GM19467 (cell line): ENCODE measurements around the gene MRRF.
"Not testable (repeated sequence)": the region's sequence is repeated elsewhere in the genome, so short reads cannot be mapped to it uniquely, and the experiment has no call there.

Experiments
- ATAC-seq: cut with Tn5 transposase; IDR thresholded peaks from one replicate; pipeline ENCODE4 v1.9.1; 2021; ENCODE audit warnings: mild to moderate bottlenecking, moderate library complexity; ENCODE audit not compliant: unreplicated experiment

The MRRF gene

DNA sequence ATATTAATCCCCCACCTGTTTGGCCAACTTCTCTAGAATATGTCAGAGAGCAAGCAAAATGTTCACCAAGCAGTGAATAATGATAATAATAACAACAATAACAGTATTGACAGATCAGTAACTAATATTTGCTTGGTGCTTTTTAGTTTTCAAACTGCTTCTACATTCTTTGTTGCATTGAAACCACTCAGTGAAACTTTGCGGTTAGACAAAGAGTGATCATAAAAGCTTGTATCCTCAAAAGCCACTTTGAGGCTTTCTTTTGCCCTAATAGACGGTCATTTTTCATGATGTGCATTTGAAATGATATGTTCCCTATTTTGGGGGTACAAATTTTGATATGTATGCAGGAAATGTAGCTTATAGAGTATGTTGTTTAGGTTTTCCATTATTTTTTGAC is 62.5 kb downstream of the MRRF start:
- no peak for ATAC-seq

DNA sequence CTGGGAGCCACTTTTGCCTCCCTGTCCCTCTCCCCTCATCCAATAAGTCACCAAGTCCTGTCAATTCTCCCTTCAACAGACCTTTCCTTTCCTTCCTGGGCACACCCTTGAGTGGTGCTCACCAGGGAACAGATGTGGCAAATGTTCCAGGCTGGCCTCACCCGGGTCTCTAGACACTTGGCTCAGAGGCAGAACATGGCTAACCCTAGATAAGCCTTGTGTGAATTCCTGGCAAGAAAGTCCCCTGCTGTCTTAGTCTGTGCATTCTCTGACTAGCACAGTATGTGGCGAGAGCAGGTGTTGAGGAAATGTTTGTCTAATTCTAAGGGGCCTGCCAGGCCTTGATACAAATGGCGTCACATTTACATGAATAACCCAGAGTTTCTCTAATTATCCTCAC is 64.9 kb downstream of the MRRF start:
- no peak for ATAC-seq

GRCh38 chr9:122330466-122330865 is 65.8 kb downstream of the MRRF start:
- ATAC-seq = not testable (repeated sequence)

DNA sequence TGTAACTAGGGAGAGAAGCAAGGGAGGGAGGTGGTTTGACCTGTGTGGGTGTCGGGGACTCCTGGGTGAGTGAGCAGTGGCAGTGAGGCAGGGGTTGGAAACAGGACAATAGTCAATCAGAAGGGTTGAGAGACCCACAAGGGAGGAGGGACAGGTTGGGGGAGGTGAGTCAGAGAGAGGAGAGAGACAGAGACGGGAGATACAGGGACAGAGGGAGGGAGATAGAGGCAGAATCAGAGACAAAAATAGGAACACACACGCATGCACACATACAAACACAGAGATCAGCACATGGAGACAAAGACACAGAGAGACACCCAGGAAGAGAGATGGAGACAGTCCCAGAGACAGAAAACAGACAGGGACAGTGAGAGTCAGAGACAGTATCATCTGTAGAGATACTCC is 66.8 kb downstream of the MRRF start:
- ATAC-seq = no peak

DNA sequence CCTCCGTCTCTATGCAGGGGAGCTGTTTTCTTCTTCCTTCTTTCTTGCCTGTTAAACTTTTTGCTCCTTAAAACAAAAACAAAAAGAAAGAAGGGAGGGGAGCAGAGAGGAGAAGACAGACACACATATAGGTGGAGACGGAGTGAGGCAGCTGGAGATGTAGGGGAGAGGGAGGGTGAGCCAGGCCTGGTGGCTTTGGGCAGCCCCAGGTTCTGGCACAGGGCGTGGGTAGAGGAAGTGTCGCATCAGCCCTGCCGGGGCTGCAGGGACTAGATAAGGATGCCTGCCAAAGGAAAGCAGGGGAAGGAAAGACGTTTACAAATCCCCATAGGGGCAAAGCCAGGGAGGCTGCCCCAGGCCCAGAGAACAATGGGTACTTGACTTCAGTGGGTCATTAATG is 67.4 kb downstream of the MRRF start:
- no peak for ATAC-seq

GRCh38 chr9:122332644-122333043 is 68.0 kb downstream of the MRRF start:
- ATAC-seq = no peak

DNA sequence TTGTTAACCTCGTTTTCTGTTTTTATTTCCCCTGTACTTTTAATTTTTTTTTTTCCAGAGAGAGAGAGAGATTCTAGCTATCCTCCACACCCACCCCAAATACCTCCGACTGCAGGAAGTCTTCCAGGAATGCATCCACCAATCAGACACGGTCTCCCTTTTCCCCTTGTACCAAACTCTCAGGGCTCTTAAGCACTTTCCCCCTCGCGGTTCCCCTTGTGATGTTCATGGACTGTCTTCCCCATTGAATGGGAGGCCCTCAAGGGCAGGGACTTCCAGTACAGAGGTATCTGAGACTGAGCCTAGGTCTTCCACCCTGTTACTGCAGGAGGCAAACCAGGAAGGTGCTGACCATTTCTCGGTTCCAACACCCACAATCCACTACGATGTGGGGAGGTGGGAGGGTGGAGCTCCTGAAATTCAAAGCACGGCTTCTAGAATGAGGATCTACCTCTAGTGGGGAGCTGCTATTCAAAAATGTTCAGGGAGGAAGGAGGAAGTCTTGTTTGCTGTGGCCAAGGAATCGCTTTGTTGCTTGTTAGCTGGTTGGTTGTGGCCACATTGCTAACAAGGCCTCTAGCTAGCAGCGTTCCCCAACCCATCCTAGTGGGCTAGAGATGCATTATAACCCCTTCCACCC is 68.6 kb downstream of the MRRF start:
- no peak for ATAC-seq

DNA sequence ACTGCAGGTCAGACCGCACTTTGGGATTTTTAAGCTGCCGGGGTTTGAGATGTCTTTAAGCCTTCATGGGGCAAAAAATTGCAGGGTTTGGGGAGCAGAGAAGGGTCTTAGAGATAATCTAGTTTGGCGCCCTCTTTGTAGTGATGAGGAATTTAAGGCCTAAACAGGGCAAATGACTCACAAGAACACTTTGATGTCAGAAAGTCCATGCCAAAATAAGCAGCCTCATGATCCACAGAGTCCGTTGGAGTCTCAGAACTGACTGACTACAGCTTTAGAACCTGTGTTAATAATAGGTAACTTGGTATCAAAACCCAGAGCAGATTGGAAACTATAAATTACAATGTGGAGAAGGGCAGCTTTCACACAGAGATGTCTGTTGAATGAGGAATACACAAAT is 70.2 kb downstream of the MRRF start:
- ATAC-seq = no peak

DNA sequence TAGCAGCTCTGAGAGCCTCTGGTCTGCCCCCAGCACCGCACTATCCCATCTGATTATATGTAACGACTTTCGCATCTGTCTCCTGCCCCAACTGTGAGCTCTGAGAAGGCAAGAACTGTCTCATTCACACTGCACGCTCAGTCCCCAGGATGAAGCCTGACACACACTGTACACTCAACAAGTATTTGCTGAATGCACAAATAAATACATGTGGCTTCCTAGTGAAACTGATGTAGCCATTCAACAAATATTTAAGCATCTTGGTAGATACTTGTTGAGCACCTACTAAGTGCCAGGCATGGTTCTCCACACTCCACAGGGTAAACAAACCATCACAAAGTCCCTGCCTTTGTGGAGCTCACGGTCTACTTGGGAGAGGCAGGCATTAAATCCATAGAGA is 71.5 kb downstream of the MRRF start:
- no peak for ATAC-seq

DNA sequence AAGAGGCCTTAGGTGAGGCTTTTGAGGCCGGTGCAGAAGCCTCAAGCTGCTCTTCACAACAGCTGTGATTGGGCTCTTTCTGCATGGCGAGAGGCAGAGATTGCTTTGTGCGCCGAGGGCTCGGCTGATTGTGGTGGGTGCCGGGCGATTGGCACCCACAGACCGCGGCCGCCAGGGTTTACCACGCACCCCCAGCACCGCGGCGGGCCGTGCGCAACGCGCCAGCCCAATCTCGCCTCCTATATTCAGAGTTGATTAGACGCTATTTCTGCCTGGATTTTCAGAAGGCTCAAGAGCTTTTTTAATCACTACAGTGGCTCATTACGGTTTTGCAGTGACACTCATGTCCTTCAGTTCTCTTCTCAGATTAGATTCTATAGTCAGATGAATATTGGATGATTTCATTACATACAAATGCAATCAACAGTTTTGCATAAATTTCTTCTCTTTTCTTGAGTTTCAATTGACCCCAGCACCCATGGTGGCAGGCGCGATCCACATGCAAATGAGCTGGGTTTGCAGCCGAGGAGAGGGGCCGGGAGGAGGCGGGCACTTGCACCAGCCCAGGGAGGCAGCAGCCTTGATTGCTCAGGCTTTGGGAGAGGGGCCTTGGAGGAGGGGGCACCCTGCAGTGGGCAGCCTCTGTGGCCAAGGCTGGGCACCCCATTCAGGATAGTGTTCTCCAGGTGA is 72.3 kb downstream of the MRRF start:
- no peak for ATAC-seq

GRCh38 chr9:122337556-122337929 is 72.9 kb downstream of the MRRF start:
- ATAC-seq = no peak

- ATAC-seq = no peak
Measured at GRCh38 chr9:122338536-122338935, 73.9 kb downstream of the MRRF start.

DNA sequence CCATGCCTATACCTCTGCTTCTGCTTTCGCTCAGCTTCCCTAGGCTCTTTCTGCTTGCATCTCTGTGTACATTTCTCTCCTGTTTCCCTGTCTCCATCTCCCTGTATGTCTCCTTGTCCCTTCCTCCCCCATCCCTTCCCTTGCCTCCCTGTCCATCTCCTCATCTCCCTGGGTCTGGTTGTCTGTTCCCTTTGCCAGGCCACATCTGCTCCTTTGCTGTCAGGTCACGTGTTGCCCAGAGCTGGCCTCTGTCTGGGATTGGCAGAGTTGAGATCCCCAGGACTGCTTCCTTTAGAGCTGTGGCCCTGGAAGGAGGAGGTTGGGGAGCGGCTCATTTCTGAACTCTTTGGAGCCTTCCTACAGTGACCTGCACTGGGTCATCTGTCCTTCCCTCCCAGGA is 74.3 kb downstream of the MRRF start:
- ATAC-seq = no peak

- no peak for ATAC-seq
Measured at GRCh38 chr9:122339579-122339978, 74.9 kb downstream of the MRRF start.

DNA sequence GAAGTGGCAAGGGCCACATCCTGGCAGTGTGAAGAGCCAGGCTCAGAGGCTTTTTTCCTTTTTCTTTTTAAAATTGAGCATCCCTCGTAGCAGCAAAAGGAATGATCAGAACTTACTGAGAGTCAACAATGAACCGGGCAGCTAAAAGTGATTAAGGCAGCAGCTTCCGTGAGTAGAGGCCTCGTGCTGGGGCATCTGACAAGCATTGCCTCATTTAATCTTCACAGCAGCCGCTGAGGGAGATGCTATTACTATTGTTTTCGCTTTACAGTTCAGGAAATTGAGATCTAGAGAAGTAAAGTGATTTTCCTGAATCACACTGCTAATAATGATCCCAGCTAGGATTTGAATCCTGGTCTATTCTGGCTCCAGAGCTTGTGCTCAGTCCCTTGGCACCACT is 75.5 kb downstream of the MRRF start:
- ATAC-seq = no peak

GRCh38 chr9:122342323-122343050 is 77.8 kb downstream of the MRRF start:
- ATAC-seq = no peak

GRCh38 chr9:122346478-122347347 is 82.0 kb downstream of the MRRF start:
- no peak for ATAC-seq

DNA sequence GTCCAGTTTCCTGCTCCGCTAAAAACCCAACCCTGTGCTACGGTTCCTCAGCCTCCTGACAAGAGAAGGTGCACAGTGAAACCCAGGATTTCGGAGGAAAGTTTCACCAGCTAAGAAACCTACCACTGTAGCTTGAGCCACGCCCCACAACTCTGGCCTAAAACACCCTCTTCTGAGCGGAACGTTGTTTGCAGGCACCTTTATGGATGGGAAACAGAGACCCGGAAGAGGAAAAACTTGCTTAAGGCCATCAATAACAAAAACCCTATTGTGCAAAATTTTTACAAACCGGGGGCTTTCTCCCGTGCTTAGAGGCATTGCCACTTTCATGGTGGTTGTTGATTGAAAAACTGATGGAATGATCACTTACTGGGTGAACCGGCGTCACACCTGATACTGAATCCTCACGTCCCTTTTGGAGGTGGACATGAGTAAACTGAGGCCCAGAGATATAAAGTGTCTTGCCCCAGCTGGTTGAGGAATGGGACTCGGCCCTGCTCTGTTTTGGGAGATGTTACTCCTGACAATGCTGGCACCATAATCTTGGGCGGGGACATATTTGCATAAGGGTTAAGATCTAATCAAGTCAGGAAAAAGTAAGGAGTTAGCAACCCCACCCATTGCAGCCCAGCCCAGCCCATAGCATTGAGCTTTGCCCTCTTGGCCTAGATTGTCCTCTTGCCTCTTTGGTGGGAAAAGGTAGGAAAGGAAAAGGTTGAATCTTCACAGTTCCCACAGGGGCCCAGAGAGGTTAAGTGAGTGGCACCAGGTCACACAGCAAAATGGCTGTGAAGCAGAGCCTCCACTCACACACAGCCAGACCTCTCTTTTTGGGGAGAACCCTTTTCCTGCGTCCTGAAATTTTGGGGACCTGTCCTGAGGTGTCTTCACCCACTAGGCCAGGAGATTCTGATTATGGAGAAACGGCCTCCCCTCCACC is 82.9 kb downstream of the MRRF start:
- no peak for ATAC-seq

- no peak for ATAC-seq
Measured at GRCh38 chr9:122348288-122348777, 83.7 kb downstream of the MRRF start.

DNA sequence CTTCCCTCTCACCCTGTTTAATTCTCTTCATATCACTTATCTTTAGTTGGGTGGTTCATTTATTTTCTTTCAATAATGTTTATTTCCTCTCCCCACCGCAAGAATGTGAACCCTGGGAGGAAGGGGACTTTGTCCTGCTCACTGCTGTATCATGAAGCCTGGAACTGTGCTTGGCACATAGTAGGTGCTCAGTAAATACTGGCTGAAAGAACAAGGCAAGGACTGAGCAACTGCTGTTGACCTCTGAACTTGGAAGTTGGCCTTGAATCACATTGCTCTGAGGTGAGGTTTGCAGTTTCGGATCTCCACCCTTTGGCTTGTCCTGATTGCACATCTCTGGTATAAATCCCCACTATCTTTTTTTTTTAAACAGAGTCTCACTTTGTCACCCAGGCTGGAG is 84.1 kb downstream of the MRRF start:
- ATAC-seq = no peak
